Glomerular visceral epithelial cell (primary cell): ENCODE data around the gene CT47A7.
"Not testable (repeated sequence)": the region's sequence is repeated elsewhere in the genome, so short reads cannot be mapped to it uniquely, and the experiment has no call there.

Experiments
- DNase-seq: peaks from one replicate; pipeline ENCODE4 v3.0.0-alpha.2; 2016; ENCODE audit errors: extremely low spot score

CT47A7 gene

GRCh38 chrX:120956500-120956899 is at the start of gene CT47A7:
Gene CT47A7, minus strand, starts transcription at chrX:120956600. Its CDS starts 255 bp downstream, at chrX:120956345.
- DNase-seq, result not testable (repeated sequence)

- DNase-seq, result peak; percentile 0
Observed at GRCh38 chrX:121000589-121000988, 44.2 kb upstream of the CT47A7 start.

GRCh38 chrX:120999413-120999812 is 43.0 kb upstream of the CT47A7 start:
- no peak for DNase-seq

GRCh38 chrX:120985660-120986059 is 29.3 kb upstream of the CT47A7 start, which contains the start of gene CT47A1:
Gene CT47A1, minus strand, starts transcription at chrX:120985760. Its CDS starts 231 bp downstream, at chrX:120985529.
- DNase-seq, result not testable (repeated sequence)
